Kidney (tissue), 22 donors: ENCODE results near the gene FER1L5. TPM values are rescaled to one million over a fixed set of nuclear protein-coding genes. Genes with fewer than 3 reads are reported as not detected.
A peak's percentile ranks its signal among the peaks of the same experiment; 100 is the strongest.

Experiments used
- DNase-seq, 5 donors: peaks; one replicate each; pipeline ENCODE4 v3.0.0-alpha.2; 2013 to 2020
- FAIRE-seq: peaks from 2 replicates; lab custom pipeline; 2012; peaks lifted over from hg19 to GRCh38; lab: Jason Lieb, UNC
- H3K27ac ChIP-seq, 2 donors: one replicate each; pipeline ENCODE4 v1.7.0; 2013; ENCODE audit warnings: low read depth in 2 of 2, low read length in 2 of 2, inconsistent platforms in 1 of 2
- H3K27me3 ChIP-seq: one replicate; pipeline ENCODE4 v1.7.1; 2013; ENCODE audit warnings: low read length, inconsistent platforms; ENCODE audit not compliant: control insufficient read depth, insufficient read depth
- H3K36me3 ChIP-seq, 3 donors: one replicate each; pipeline versions ENCODE4 v1.7.0 to v1.7.1; 2013; ENCODE audit warnings: low read length in 3 of 3, control low read depth in 1 of 3, inconsistent platforms in 1 of 3; ENCODE audit not compliant: insufficient read depth in 3 of 3, control insufficient read depth in 2 of 3
- H3K4me1 ChIP-seq, 3 donors: one replicate each; pipeline versions ENCODE4 v1.7.0 to v1.7.1; 2013; ENCODE audit warnings: low read length in 3 of 3, inconsistent platforms in 1 of 3, low read depth in 1 of 3; ENCODE audit not compliant: control insufficient read depth in 2 of 3, insufficient read depth in 2 of 3
- H3K4me3 ChIP-seq, 3 donors: one replicate each; pipeline versions ENCODE4 v1.7.0 to v1.8.1; 2013; ENCODE audit warnings: low read length in 3 of 3, control low read depth in 1 of 3, inconsistent platforms in 1 of 3
- H3K9ac ChIP-seq, 3 donors: one replicate each; pipeline versions ENCODE4 v1.7.0 to v1.7.1; 2013; ENCODE audit warnings: low read length in 3 of 3, control low read depth in 1 of 3, inconsistent platforms in 1 of 3
- H3K9me3 ChIP-seq, 3 donors: one replicate each; pipeline versions ENCODE4 v1.7.0 to v1.7.1; 2013; ENCODE audit warnings: low read length in 3 of 3, control low read depth in 1 of 3, inconsistent platforms in 1 of 3; ENCODE audit not compliant: control insufficient read depth in 2 of 3, insufficient read depth in 1 of 3
- intact Hi-C: fragments of 100-400 bp; cut with DNase I; formaldehyde crosslinking; loops from one replicate; pipeline ENCODE4 v1.11.1; 2022
- long read RNA-seq, 10 donors: library from polyadenylated mRNA in 1 of 10; unstranded in 1 of 10; transcript quantifications; one replicate each; pipeline ENCODE4 v2.0.0 and lab custom pipeline, GENCODE V29; 2021 to 2026
- polyA plus RNA-seq: library from polyadenylated mRNA; stranded (reverse); fragments of 350-450 nt; fragmentation: Illumina TruSeq; extraction: RNeasy Lipid Tissue Mini Kit (QIAGEN cat#74804); gene quantifications from one replicate; pipeline ENCODE4 v1.2.3, GENCODE V29; 2014; ENCODE audit warnings: low read depth, low replicate concordance; ENCODE audit not compliant: insufficient read depth
- total RNA-seq: library from RNA; stranded (reverse); fragmentation: NEBNext Ultra II Directional; extraction: Animal tissue kit (Norgen Biotek cat#: 25700); gene quantifications from one replicate; pipeline ENCODE4 v1.2.1, GENCODE V29; 2021
- TF ChIP-seq, protein P1 (sequence below): IDR thresholded peaks from 3 replicates; pipeline ENCODE4 v1.5.1; 2012; ENCODE audit warnings: mild to moderate bottlenecking, moderate library complexity, borderline replicate concordance; ENCODE audit not compliant: insufficient read depth; ENCODE audit errors: extremely low read depth
- donor health status: control.
- donor health status: control.
- donor health status: control.
- donor health status: control.
- donor health status: control.
- donor health status: DM: yes; HTN: yes; CAD: no.
- donor health status: Normal renal cell carcinoma (clear cell type).

Gene FER1L5
- 1.3 TPM for total RNA-seq
- polyA plus RNA-seq: 0.15 TPM
- long read RNA-seq, donor 1: 0 reads
- long read RNA-seq, donor 2: 0 reads
- long read RNA-seq, donor 3, partial matches to known transcripts: 0 of 32 reads
- long read RNA-seq, donor 3, other reads (novel, unspliced or antisense): 32 of 32 reads
- long read RNA-seq, donor 4: 0 reads
- long read RNA-seq, donor 5: 0 reads
- long read RNA-seq, donor 6: 0 reads
- long read RNA-seq, donor 7, partial matches to known transcripts: 0 of 2 reads
- long read RNA-seq, donor 7, other reads (novel, unspliced or antisense): 2 of 2 reads
- long read RNA-seq, donor 8: 0 reads
- long read RNA-seq, donor 9: 0 reads
- long read RNA-seq, donor 10: 0 reads

- Histone ChIP-seq H3K9me3 (no peaks in the 10 kb centered on the region), H3K27me3 (no peaks in the 10 kb centered on the region), H3K27ac (peak within 1 kb of the TSS in 1 of 2 donors; percentile 71), H3K4me1 (no peaks in the 10 kb centered on the region), H3K9ac (peak within 1 kb of the TSS; percentile 29 to 72 (median 67)), H3K36me3 (no peaks in the 10 kb centered on the region), H3K4me3 (peak within 1 kb of the TSS; percentile 29 to 59 (median 45))
- peak; percentile 76 to 96 (median 83) for DNase-seq
- no peak for FAIRE-seq
- intact Hi-C loops: no loop called here
- TF ChIP-seq, protein P1, sequence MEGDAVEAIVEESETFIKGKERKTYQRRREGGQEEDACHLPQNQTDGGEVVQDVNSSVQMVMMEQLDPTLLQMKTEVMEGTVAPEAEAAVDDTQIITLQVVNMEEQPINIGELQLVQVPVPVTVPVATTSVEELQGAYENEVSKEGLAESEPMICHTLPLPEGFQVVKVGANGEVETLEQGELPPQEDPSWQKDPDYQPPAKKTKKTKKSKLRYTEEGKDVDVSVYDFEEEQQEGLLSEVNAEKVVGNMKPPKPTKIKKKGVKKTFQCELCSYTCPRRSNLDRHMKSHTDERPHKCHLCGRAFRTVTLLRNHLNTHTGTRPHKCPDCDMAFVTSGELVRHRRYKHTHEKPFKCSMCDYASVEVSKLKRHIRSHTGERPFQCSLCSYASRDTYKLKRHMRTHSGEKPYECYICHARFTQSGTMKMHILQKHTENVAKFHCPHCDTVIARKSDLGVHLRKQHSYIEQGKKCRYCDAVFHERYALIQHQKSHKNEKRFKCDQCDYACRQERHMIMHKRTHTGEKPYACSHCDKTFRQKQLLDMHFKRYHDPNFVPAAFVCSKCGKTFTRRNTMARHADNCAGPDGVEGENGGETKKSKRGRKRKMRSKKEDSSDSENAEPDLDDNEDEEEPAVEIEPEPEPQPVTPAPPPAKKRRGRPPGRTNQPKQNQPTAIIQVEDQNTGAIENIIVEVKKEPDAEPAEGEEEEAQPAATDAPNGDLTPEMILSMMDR: no peak
Measured at GRCh38 chr2:96642564-96643360, at the start of gene FER1L5. FER1L5 (plus strand) TSS chr2:96642764; CDS start chr2:96642837, 73 bp downstream.

DNA sequence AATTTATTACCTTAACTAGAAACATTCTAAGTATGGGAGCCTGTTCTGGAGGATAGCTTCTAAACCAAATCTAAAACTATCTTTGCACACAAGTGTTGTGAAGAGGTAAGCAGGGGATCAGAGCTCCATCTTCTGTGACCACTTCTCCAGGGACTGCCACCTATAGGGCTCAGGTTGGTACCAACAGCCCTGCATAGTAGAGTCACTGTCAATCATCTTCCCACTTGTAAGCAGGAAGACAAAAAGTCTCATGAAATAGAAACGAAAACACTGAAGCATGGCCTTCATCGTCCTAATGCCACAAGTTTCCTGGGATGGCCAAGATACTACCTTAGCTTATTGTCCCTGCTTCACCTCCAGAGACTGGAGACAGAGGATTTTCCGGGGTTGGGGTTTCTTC lies 48.3 kb upstream of the FER1L5 start:
- no peak for DNase-seq
- Histone ChIP-seq H3K36me3 (peaks cover 12 to 53% (median 45%) of the 10 kb centered on the region in 3 donors), H3K4me1 (no peaks in the 10 kb centered on the region), H3K9me3 (no peaks in the 10 kb centered on the region), H3K27me3 (no peaks in the 10 kb centered on the region), H3K4me3 (no peak overlapping the region), H3K27ac (no peak overlapping the region), H3K9ac (no peak overlapping the region)
- FAIRE-seq: no peak
- intact Hi-C loops: no loop called here
- TF ChIP-seq, protein P1: no peak

DNA sequence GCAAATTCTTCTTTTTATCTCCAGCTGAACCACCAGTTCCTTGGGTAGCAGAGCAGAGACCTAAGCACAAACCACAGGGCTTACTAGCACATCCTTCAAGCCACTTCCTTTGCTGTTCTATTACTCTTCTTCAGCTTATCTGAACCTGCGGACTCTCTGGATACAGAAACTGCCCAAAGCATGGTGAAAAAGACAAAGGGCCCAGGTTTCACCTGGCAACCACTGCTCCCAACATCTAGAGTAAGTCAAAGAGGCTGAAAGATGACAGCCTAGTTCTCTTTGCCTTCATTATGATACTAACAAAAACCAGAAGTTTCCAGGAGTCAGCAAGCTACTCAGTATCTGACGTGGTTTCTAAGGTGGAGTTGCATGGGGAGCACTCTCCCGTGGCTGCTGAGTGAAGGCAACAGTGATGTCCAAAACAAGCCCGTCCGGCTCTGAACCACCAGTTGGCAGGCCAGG lies 47.8 kb upstream of the FER1L5 start:
- intact Hi-C loops: no loop called here
- TF ChIP-seq, protein P1: no peak
- Histone ChIP-seq H3K9me3 (no peaks in the 10 kb centered on the region), H3K27me3 (no peaks in the 10 kb centered on the region), H3K27ac (no peak overlapping the region), H3K9ac (no peak overlapping the region), H3K4me1 (no peaks in the 10 kb centered on the region), H3K36me3 (peaks cover 12 to 55% (median 45%) of the 10 kb centered on the region in 3 donors), H3K4me3 (no peak overlapping the region)
- no peak for FAIRE-seq
- no peak for DNase-seq
